Measurements from ENCODE around the gene GABRD.
"Not testable (repeated sequence)": the region's sequence is repeated elsewhere in the genome, so short reads cannot be mapped to it uniquely, and the experiment has no call there.

GABRD gene

GRCh38 chr1:1980467-1981141 is 38.5 kb upstream of the GABRD start:
- no peak for DNase-seq (ENCODE audit: extremely low read depth, low read depth)
- no peak for TF ChIP-seq CTCF (IDR thresholded peaks at IDR 0.05; ENCODE audit: low read depth, low read length, missing control alignments)

GRCh38 chr1:1981142-1981500 is 38.0 kb upstream of the GABRD start:
- no peak for TF ChIP-seq CTCF (IDR thresholded peaks at IDR 0.05; ENCODE audit: low read depth, low read length, missing control alignments)
- no peak overlapping the region for H3K4me3 ChIP-seq (replicated peaks; ENCODE audit: low read depth, low read length)
- no peak for DNase-seq (ENCODE audit: extremely low read depth, low read depth)

More at GRCh38 chr1:1980467-1981141, 38.5 kb upstream of the GABRD start:
- H3K4me3 ChIP-seq (replicated peaks; ENCODE audit: low read depth, low read length), result no peak overlapping the region

DNA sequence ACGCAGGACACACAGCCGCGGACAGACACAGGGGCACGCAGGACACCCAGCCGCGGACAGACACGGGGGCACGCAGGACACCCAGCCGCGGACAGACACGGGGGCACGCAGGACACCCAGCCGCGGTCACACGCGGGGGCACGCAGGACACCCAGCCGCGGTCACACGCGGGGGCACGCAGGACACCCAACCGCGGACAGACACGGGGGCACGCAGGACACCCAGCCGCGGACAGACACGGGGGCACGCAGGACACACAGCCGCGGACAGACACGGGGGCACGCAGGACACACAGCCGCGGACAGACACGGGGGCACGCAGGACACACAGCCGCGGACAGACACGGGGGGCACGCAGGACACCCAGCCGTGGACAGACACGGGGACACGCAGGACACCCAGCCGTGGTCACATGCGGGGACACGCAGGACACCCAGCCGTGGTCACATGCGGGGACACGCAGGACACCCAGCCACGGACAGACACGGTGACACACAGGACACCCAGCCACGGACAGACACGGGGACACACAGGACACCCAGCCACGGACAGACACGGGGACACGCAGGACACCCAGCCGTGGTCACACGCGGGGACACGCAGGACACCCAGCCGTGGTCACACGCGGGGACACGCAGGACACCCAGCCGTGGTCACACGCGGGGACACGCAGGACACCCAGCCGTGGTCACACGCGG is 37.4 kb upstream of the GABRD start:
- not testable (repeated sequence) for H3K4me3 ChIP-seq (replicated peaks; ENCODE audit: low read depth, low read length); DNase-seq (ENCODE audit: extremely low read depth, low read depth)

GRCh38 chr1:1982379-1983232 is 36.5 kb upstream of the GABRD start:
- H3K4me3 ChIP-seq (replicated peaks; ENCODE audit: low read depth, low read length), result no peak overlapping the region
- DNase-seq (ENCODE audit: extremely low read depth, low read depth), result no peak
- no peak for TF ChIP-seq CTCF (IDR thresholded peaks at IDR 0.05; ENCODE audit: low read depth, low read length, missing control alignments)

DNA sequence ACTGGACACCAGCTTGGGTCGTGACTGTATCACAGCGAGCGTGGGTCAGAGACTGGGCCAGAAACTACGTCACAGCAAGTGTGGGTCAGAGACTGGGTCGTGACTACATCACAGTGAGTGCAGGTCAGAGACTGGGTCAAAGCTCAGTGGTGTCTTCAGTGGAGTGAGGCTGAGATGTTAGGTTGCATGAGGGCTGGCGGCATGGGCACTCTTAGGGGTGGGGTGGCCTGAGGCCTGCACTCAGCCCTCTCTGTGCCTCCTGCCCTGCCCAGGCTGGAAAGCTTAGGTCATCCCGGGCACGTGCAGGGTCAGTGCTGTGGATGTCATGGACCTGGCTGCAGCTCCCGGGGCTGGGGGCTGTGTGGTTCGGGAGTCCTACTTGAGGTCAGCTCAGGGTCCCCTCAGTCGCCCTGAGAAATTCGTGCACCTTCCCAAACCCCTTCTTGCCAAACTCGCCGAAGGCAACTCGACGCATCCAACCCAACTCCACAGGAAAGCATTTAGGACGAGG is 34.5 kb upstream of the GABRD start:
- no peak for DNase-seq (ENCODE audit: extremely low read depth, low read depth)
- no peak for TF ChIP-seq CTCF (IDR thresholded peaks at IDR 0.05; ENCODE audit: low read depth, low read length, missing control alignments)
- H3K4me3 ChIP-seq (replicated peaks; ENCODE audit: low read depth, low read length), result no peak overlapping the region

DNA sequence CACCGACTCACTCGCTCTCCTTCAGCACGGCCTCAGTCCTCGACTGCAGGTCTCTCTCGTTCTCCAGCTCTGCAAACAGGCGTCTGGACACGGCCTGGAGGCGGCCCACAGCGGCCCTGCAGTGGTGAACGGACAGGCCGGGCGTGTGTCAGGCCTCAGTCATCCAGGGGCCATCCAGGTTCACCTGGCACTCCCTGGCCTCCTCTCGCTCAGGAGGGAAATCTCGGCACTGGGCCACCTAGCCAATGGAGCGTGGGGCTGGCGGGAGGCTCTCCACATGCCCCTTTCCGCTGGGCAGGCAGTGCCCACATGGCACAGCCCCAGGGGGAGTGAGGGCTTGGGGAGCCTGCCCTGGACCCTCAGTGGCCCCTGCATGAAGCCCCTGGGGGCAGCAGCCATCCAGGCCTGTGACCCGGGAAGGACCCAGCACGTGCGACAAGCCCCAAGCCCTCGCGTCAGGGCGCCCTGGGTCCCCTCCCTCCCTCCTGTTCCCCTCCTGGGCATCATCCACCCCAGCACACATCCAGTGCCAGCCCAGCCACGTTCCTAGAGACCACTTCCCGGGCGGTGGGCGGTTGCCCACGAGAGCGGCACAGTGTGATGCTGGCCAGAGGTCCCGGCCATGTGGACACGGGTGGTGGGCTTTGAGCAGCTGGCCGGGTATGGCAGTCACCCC is 33.6 kb upstream of the GABRD start:
- no peak for DNase-seq (ENCODE audit: extremely low read depth, low read depth)
- H3K4me3 ChIP-seq (replicated peaks; ENCODE audit: low read depth, low read length), result no peak overlapping the region
- TF ChIP-seq CTCF (IDR thresholded peaks at IDR 0.05; ENCODE audit: low read depth, low read length, missing control alignments), result no peak

All from HFF-Myc (cell line).